Measurements from ENCODE around the gene ORM1.
"Not testable (repeated sequence)": the region's sequence is repeated elsewhere in the genome, so short reads cannot be mapped to it uniquely, and the experiment has no call there.

- TF ChIP-seq EP300, CTCF (IDR thresholded peaks at IDR 0.05): not testable (repeated sequence)
Observed at GRCh38 chr9:114332474-114333040, 9.7 kb downstream of the ORM1 start.
